ENCODE results near the gene DGKG.

DNA sequence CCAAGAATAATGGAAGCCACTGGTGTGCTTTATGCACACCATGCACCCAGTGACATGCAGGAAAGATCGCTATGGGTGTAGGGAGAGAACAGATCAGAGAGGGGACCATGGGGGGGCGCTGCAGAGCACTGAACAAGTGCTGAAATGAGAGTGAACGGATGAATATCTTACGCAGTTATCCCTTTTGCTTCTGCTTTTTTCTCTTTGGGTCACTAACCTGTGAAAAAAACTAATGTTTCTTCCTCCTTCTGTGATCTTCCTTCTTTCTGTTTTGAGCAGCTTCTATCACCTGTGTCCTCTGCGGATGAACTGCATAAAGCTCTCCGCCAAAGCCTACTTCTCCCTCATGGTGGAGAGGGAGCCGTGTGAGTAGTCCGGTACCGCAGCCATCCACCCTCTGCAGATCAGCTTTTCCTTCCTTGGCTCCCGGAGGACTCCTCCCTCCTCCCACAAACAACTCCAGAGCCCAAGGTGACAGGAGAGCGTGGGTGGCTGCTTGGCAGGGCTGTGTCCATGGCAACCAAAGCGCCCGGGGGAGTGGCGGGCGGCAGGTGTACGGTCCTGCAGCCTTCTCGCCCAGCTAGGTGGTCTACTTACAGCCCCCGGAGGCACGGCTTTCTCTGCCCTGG, 106.2 kb downstream of the DGKG start:
- TF ChIP-seq, protein P1, sequence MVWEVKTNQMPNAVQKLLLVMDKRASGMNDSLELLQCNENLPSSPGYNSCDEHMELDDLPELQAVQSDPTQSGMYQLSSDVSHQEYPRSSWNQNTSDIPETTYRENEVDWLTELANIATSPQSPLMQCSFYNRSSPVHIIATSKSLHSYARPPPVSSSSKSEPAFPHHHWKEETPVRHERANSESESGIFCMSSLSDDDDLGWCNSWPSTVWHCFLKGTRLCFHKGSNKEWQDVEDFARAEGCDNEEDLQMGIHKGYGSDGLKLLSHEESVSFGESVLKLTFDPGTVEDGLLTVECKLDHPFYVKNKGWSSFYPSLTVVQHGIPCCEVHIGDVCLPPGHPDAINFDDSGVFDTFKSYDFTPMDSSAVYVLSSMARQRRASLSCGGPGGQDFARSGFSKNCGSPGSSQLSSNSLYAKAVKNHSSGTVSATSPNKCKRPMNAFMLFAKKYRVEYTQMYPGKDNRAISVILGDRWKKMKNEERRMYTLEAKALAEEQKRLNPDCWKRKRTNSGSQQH (CRISPR knock-in tag; IDR thresholded peaks at IDR 0.05): no peak
- TF ChIP-seq ZNF316 (IDR thresholded peaks at IDR 0.05): no peak
- TF ChIP-seq POLR2A (conservative IDR thresholded peaks at IDR 0.05): no peak
- TF ChIP-seq ELF4 (CRISPR knock-in tag; IDR thresholded peaks at IDR 0.05): no peak
- TF ChIP-seq, protein P2, sequence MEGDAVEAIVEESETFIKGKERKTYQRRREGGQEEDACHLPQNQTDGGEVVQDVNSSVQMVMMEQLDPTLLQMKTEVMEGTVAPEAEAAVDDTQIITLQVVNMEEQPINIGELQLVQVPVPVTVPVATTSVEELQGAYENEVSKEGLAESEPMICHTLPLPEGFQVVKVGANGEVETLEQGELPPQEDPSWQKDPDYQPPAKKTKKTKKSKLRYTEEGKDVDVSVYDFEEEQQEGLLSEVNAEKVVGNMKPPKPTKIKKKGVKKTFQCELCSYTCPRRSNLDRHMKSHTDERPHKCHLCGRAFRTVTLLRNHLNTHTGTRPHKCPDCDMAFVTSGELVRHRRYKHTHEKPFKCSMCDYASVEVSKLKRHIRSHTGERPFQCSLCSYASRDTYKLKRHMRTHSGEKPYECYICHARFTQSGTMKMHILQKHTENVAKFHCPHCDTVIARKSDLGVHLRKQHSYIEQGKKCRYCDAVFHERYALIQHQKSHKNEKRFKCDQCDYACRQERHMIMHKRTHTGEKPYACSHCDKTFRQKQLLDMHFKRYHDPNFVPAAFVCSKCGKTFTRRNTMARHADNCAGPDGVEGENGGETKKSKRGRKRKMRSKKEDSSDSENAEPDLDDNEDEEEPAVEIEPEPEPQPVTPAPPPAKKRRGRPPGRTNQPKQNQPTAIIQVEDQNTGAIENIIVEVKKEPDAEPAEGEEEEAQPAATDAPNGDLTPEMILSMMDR (IDR thresholded peaks at IDR 0.05 in 2 of 3, conservative IDR thresholded peaks at IDR 0.05 in 1 of 3; ENCODE audit: insufficient read depth in 2 of 3, low read depth in 1 of 3, low read length in 3 of 3): peak; percentile 30 to 58 (median 53)
